NT2/D1 (cell line): ENCODE results near the gene TMEM86B.

ENCODE experiments used
- SUZ12 ChIP-seq: IDR thresholded peaks from 2 replicates; pipeline ENCODE4 v1.6.1; 2011; ENCODE audit not compliant: insufficient read length, insufficient read depth; ENCODE audit errors: extremely low read depth
- YY1 ChIP-seq: IDR thresholded peaks from 2 replicates; pipeline ENCODE4 v1.6.1; 2011; ENCODE audit not compliant: insufficient read length, insufficient read depth
- ZNF274 ChIP-seq: IDR thresholded peaks from 2 replicates; pipeline ENCODE4 v1.6.1; 2011; ENCODE audit warnings: mild to moderate bottlenecking, low read depth, low read length

GRCh38 chr19:55252760-55253663 is 24.4 kb upstream of the TMEM86B start:
- TF ChIP-seq YY1 (no peak), ZNF274 (no peak), SUZ12 (no peak)
